K562 (cell line): Measurements from ENCODE around the gene TAF11L8.
"Not testable (repeated sequence)": the region's sequence is repeated elsewhere in the genome, so short reads cannot be mapped to it uniquely, and the experiment has no call there.

Experiments used
- BDP1 ChIP-seq: IDR thresholded peaks from 3 replicates; pipeline ENCODE4 v1.6.1; 2011; ENCODE audit not compliant: insufficient read length, insufficient read depth
- NR2C1 ChIP-seq, 2 experiments: fragments of 450-650 bp; IDR thresholded peaks; 2 replicates each; pipeline ENCODE4 v1.6.1; 2017; ENCODE audit warnings: mild to moderate bottlenecking in 2 of 2, antibody characterized with exemption in 1 of 2, inconsistent platforms in 1 of 2, missing compliant biosample characterization in 1 of 2, missing genetic modification characterization in 1 of 2
- POLR2A ChIP-seq: fragments of 450-650 bp; conservative IDR thresholded peaks from 2 replicates; pipeline ENCODE4 v1.6.1; 2016
- TAF1 ChIP-seq: IDR thresholded peaks from 2 replicates; pipeline ENCODE4 v1.6.1; 2011; ENCODE audit warnings: mild to moderate bottlenecking, low read length, moderate library complexity; ENCODE audit not compliant: insufficient read depth, control insufficient read depth, severe bottlenecking; ENCODE audit errors: extremely low read depth
- TBL1XR1 ChIP-seq, 2 experiments: IDR thresholded peaks; 2 replicates each; pipeline ENCODE4 v1.6.1; 2012; ENCODE audit warnings: improper control_type of control experiment in 2 of 2, low read length in 2 of 2, mild to moderate bottlenecking in 1 of 2
- ZNF561 ChIP-seq: fragments of 450-650 bp; formaldehyde crosslinking; conservative IDR thresholded peaks from 2 replicates; pipeline ENCODE4 v1.4.0; 2020; ENCODE audit warnings: mild to moderate bottlenecking, moderate library complexity
- TF ChIP-seq, protein P1 (sequence below): sonication (generic); formaldehyde crosslinking; IDR thresholded peaks from 2 replicates; pipeline ENCODE4 v1.8.1; 2023; ENCODE audit warnings: mild to moderate bottlenecking, missing genetic modification reagents
- TF ChIP-seq, protein P2 (sequence below), 3 experiments: IDR thresholded peaks in 2 of 3; conservative IDR thresholded peaks in 1 of 3; 2 replicates each; pipeline ENCODE4 v1.5.1; 2011 to 2012; ENCODE audit warnings: low read length in 3 of 3, mild to moderate bottlenecking in 3 of 3, control low read depth in 2 of 3, improper control_type of control experiment in 1 of 3, inconsistent platforms in 1 of 3, low read depth in 1 of 3, mixed read lengths in 1 of 3, moderate library complexity in 1 of 3; ENCODE audit not compliant: insufficient read depth in 2 of 3

DNA sequence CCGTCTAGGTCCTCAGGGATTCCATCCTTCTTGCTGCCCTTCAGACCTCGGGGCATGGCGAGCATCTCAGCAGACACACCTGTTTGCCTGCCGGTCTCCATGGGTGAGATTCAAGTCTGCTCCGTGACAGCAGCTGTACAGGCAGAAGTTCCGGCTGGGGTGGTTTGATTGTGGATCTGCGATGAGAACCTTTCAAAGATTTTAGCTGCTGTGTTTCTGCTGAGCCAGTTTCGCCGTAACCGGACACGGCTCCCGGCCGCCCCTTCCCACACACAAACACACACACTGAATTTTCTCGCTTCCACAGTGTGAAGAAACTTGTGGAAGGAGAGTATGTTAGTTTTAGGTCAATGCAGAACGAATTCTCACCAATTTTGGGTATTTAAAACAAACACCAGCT is 7.0 kb upstream of the TAF11L8 start, which contains the start of gene TAF11L10:
- TF ChIP-seq, protein P1, sequence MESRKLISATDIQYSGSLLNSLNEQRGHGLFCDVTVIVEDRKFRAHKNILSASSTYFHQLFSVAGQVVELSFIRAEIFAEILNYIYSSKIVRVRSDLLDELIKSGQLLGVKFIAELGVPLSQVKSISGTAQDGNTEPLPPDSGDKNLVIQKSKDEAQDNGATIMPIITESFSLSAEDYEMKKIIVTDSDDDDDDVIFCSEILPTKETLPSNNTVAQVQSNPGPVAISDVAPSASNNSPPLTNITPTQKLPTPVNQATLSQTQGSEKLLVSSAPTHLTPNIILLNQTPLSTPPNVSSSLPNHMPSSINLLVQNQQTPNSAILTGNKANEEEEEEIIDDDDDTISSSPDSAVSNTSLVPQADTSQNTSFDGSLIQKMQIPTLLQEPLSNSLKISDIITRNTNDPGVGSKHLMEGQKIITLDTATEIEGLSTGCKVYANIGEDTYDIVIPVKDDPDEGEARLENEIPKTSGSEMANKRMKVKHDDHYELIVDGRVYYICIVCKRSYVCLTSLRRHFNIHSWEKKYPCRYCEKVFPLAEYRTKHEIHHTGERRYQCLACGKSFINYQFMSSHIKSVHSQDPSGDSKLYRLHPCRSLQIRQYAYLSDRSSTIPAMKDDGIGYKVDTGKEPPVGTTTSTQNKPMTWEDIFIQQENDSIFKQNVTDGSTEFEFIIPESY (CRISPR knock-in tag): not testable (repeated sequence)
- TF ChIP-seq TAF1; BDP1; NR2C1 (IDR thresholded peaks at IDR 0.05); NR2C1 (tag; IDR thresholded peaks at IDR 0.05); ZNF561 (CRISPR knock-in tag); POLR2A; TBL1XR1 (IDR thresholded peaks at IDR 0.05; ENCODE audit: low read length in 2 of 2): not testable (repeated sequence)
- TF ChIP-seq, protein P2, sequence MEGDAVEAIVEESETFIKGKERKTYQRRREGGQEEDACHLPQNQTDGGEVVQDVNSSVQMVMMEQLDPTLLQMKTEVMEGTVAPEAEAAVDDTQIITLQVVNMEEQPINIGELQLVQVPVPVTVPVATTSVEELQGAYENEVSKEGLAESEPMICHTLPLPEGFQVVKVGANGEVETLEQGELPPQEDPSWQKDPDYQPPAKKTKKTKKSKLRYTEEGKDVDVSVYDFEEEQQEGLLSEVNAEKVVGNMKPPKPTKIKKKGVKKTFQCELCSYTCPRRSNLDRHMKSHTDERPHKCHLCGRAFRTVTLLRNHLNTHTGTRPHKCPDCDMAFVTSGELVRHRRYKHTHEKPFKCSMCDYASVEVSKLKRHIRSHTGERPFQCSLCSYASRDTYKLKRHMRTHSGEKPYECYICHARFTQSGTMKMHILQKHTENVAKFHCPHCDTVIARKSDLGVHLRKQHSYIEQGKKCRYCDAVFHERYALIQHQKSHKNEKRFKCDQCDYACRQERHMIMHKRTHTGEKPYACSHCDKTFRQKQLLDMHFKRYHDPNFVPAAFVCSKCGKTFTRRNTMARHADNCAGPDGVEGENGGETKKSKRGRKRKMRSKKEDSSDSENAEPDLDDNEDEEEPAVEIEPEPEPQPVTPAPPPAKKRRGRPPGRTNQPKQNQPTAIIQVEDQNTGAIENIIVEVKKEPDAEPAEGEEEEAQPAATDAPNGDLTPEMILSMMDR (IDR thresholded peaks at IDR 0.05 in 2 of 3, conservative IDR thresholded peaks at IDR 0.05 in 1 of 3; ENCODE audit: insufficient read depth in 2 of 3, low read depth in 1 of 3, low read length in 3 of 3): not testable (repeated sequence)
